ENCODE results near the gene ABI2. TPM values are rescaled to one million over a fixed set of nuclear protein-coding genes. Genes with fewer than 3 reads are reported as not detected.

The ABI2 gene
- polyA plus RNA-seq, 1 experiment: 42.5 TPM

GRCh38 chr2:203446780-203447179 is 118.6 kb downstream of the ABI2 start:
- Histone ChIP-seq H3K9me3 (ENCODE audit: control insufficient read depth, insufficient read depth, low read length) (no peaks in the 10 kb centered on the region), H3K27me3 (ENCODE audit: control insufficient read depth, insufficient read depth, low read length) (no peaks in the 10 kb centered on the region), H3K4me3 (ENCODE audit: low read depth, low read length) (no peak overlapping the region), H3K27ac (ENCODE audit: low read depth, low read length) (no peak overlapping the region)
- ChIA-PET CTCF (interaction anchor here (0.7 to 1.8 kb wide), 2 partner anchors 30 to 368 kb away, joined by 3 to 5 read pairs; no protein-coding TSS in a partner anchor), POLR2A (interaction anchor here (0.7 kb wide), 1 partner anchor 196 kb away, joined by 3 read pairs; no protein-coding TSS in a partner anchor)
- TF ChIP-seq, protein P1, sequence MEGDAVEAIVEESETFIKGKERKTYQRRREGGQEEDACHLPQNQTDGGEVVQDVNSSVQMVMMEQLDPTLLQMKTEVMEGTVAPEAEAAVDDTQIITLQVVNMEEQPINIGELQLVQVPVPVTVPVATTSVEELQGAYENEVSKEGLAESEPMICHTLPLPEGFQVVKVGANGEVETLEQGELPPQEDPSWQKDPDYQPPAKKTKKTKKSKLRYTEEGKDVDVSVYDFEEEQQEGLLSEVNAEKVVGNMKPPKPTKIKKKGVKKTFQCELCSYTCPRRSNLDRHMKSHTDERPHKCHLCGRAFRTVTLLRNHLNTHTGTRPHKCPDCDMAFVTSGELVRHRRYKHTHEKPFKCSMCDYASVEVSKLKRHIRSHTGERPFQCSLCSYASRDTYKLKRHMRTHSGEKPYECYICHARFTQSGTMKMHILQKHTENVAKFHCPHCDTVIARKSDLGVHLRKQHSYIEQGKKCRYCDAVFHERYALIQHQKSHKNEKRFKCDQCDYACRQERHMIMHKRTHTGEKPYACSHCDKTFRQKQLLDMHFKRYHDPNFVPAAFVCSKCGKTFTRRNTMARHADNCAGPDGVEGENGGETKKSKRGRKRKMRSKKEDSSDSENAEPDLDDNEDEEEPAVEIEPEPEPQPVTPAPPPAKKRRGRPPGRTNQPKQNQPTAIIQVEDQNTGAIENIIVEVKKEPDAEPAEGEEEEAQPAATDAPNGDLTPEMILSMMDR (IDR thresholded peaks at IDR 0.05; ENCODE audit: low read depth, low read length): no peak
- DNase-seq (ENCODE audit: low read depth, low spot score): no peak

- H3K9me3 ChIP-seq (ENCODE audit: control insufficient read depth, insufficient read depth, low read length): no peaks in the 10 kb centered on the region
- H3K27me3 ChIP-seq (ENCODE audit: control insufficient read depth, insufficient read depth, low read length): no peaks in the 10 kb centered on the region
- TF ChIP-seq, protein P1 (IDR thresholded peaks at IDR 0.05; ENCODE audit: low read depth, low read length): no peak
- ChIA-PET CTCF (interaction anchor here (0.6 to 1.5 kb wide), 5 partner anchors 232 to 990 kb away, joined by 3 to 6 read pairs (median 3); no protein-coding TSS in a partner anchor), POLR2A (interaction anchor here (0.7 kb wide), 1 partner anchor 50 kb away, joined by 5 read pairs; no protein-coding TSS in a partner anchor)
- H3K27ac ChIP-seq (ENCODE audit: low read depth, low read length): no peak overlapping the region
- DNase-seq (ENCODE audit: low read depth, low spot score): no peak
- no peak overlapping the region for H3K4me3 ChIP-seq (ENCODE audit: low read depth, low read length)
Measured at GRCh38 chr2:203450561-203450960, 122.4 kb downstream of the ABI2 start.

DNA sequence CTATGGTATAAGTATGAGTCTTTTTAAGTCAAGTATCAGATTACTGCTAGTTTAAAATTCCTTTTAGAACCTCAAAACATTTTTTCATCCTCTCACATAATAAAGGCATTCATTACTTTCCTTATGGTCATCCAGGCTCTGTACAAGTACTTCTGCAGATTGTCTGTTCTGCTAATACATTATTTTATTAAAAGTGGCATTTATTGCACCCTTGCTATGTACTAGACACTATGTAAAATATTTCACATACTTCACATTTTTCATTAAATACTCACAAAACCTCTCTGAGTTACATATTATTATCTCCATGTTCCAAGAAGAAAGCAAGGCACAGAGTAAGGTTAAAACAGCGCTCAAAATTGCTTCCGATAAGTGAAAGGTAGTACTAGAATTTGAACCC is 122.8 kb downstream of the ABI2 start:
- DNase-seq (ENCODE audit: low read depth, low spot score): no peak
- TF ChIP-seq, protein P1 (IDR thresholded peaks at IDR 0.05; ENCODE audit: low read depth, low read length): no peak
- H3K27ac ChIP-seq (ENCODE audit: low read depth, low read length): no peak overlapping the region
- CTCF ChIA-PET: interaction anchor here (1.5 kb wide), 1 partner anchor 364 kb away, joined by 6 read pairs; no protein-coding TSS in a partner anchor
- POLR2A ChIA-PET: no interaction called here
- no peaks in the 10 kb centered on the region for H3K27me3 ChIP-seq (ENCODE audit: control insufficient read depth, insufficient read depth, low read length)
- H3K4me3 ChIP-seq (ENCODE audit: low read depth, low read length): no peak overlapping the region
- no peaks in the 10 kb centered on the region for H3K9me3 ChIP-seq (ENCODE audit: control insufficient read depth, insufficient read depth, low read length)

GRCh38 chr2:203451689-203452088 is 123.5 kb downstream of the ABI2 start:
- DNase-seq (ENCODE audit: low read depth, low spot score): no peak
- no peak overlapping the region for H3K27ac ChIP-seq (ENCODE audit: low read depth, low read length)
- TF ChIP-seq, protein P1 (IDR thresholded peaks at IDR 0.05; ENCODE audit: low read depth, low read length): no peak
- ChIA-PET CTCF (no interaction called here), POLR2A (no interaction called here)
- H3K4me3 ChIP-seq (ENCODE audit: low read depth, low read length): no peak overlapping the region
- no peaks in the 10 kb centered on the region for H3K9me3 ChIP-seq (ENCODE audit: control insufficient read depth, insufficient read depth, low read length)
- no peaks in the 10 kb centered on the region for H3K27me3 ChIP-seq (ENCODE audit: control insufficient read depth, insufficient read depth, low read length)

GRCh38 chr2:203453858-203454451 is 125.8 kb downstream of the ABI2 start:
- no peak overlapping the region for H3K27ac ChIP-seq (ENCODE audit: low read depth, low read length)
- POLR2A ChIA-PET: no interaction called here
- DNase-seq (ENCODE audit: low read depth, low spot score): peak; percentile 24
- no peaks in the 10 kb centered on the region for H3K9me3 ChIP-seq (ENCODE audit: control insufficient read depth, insufficient read depth, low read length)
- no peak overlapping the region for H3K4me3 ChIP-seq (ENCODE audit: low read depth, low read length)
- TF ChIP-seq, protein P1 (IDR thresholded peaks at IDR 0.05; ENCODE audit: low read depth, low read length): peak; percentile 79
- H3K27me3 ChIP-seq (ENCODE audit: control insufficient read depth, insufficient read depth, low read length): no peaks in the 10 kb centered on the region
- CTCF ChIA-PET: interaction anchor here (0.5 to 2.9 kb wide), 48 partner anchors 9 to 880 kb away, joined by 3 to 32 read pairs (median 4); partner anchors contain the start of gene ABI2
